ENCODE measurements around the gene EXD1.
"Not testable (repeated sequence)": the region's sequence is repeated elsewhere in the genome, so short reads cannot be mapped to it uniquely, and the experiment has no call there.

The EXD1 gene

GRCh38 chr15:41230345-41230649, 260 bp downstream of the EXD1 start:
- no peak for DNase-seq

GRCh38 chr15:41219381-41219780, 11.2 kb downstream of the EXD1 start:
- no peak for DNase-seq

GRCh38 chr15:41218851-41219250, 11.7 kb downstream of the EXD1 start:
- no peak for DNase-seq

- no peak for DNase-seq
These were observed 14.8 kb downstream of the EXD1 start for GRCh38 chr15:41215708-41216107.

- DNase-seq: no peak
These were observed 22.7 kb downstream of the EXD1 start for GRCh38 chr15:41207687-41208448.

- DNase-seq: no peak
These were observed 25.2 kb downstream of the EXD1 start for GRCh38 chr15:41205315-41205714.

GRCh38 chr15:41203395-41203794, 27.2 kb downstream of the EXD1 start:
- no peak for DNase-seq

GRCh38 chr15:41199470-41199869, 31.1 kb downstream of the EXD1 start:
- no peak for DNase-seq

GRCh38 chr15:41194444-41194843, 36.1 kb downstream of the EXD1 start:
- DNase-seq: no peak

- DNase-seq: no peak
These were observed 47.0 kb downstream of the EXD1 start for GRCh38 chr15:41183581-41183980.

GRCh38 chr15:41182266-41182665, 48.3 kb downstream of the EXD1 start:
- DNase-seq: no peak

GRCh38 chr15:41180206-41180789, 50.3 kb downstream of the EXD1 start:
- no peak for DNase-seq

- no peak for DNase-seq
These were observed 60.8 kb downstream of the EXD1 start for GRCh38 chr15:41169781-41170180.

GRCh38 chr15:41169086-41169485, 61.5 kb downstream of the EXD1 start:
- no peak for DNase-seq

- no peak for DNase-seq
These were observed 68.8 kb downstream of the EXD1 start for GRCh38 chr15:41161736-41162135.

- DNase-seq: no peak
These were observed 69.2 kb downstream of the EXD1 start for GRCh38 chr15:41161336-41161735.

GRCh38 chr15:41160639-41161315, 69.8 kb downstream of the EXD1 start:
- no peak for DNase-seq

GRCh38 chr15:41154412-41154811, 76.1 kb downstream of the EXD1 start:
- DNase-seq: no peak

GRCh38 chr15:41153733-41154132, 76.8 kb downstream of the EXD1 start:
- DNase-seq: no peak

GRCh38 chr15:41151451-41152005, 79.0 kb downstream of the EXD1 start:
- no peak for DNase-seq

GRCh38 chr15:41150279-41150678, 80.3 kb downstream of the EXD1 start:
- DNase-seq: no peak

GRCh38 chr15:41148065-41148464, 82.5 kb downstream of the EXD1 start:
- DNase-seq: no peak

- no peak for DNase-seq
These were observed 90.9 kb downstream of the EXD1 start for GRCh38 chr15:41139619-41140018.

- DNase-seq: not testable (repeated sequence)
These were observed 91.4 kb downstream of the EXD1 start for GRCh38 chr15:41139112-41139511.
